B cell (primary cell): Measurements from ENCODE around the gene PKP2. TPM values are rescaled to one million over a fixed set of nuclear protein-coding genes. Genes with fewer than 3 reads are reported as not detected.
A peak's percentile ranks its signal among the peaks of the same experiment; 100 is the strongest.

Source experiments
- ATAC-seq: fragments of 200-7000 bp; cut with Tn5 transposase; one replicate; pipeline ENCODE4 v1.10.0; 2021; ENCODE audit warnings: low read depth, mild to moderate bottlenecking, moderate number of reproducible peaks, moderate library complexity
- CTCF ChIA-PET: fragments of 350-600 bp; sonication (Branson Sonifier 250); formaldehyde crosslinking; loops from one replicate; lab custom pipeline; 2021; ENCODE audit warnings: antibody characterized with exemption, inconsistent platforms; lab: Charles Lee
- POLR2A ChIA-PET: fragments of 350-600 bp; sonication (Branson Sonifier 250); formaldehyde crosslinking; loops from one replicate; lab custom pipeline; 2021; ENCODE audit warnings: antibody characterized with exemption; lab: Charles Lee
- DNase-seq: peaks from one replicate; pipeline ENCODE4 v3.0.0; 2013
- H2AFZ ChIP-seq: 2 replicates; pipeline ENCODE4 v1.6.1; 2012; ENCODE audit warnings: mild to moderate bottlenecking, low read depth, low read length; ENCODE audit not compliant: insufficient read depth, poor library complexity, severe bottlenecking
- H3K27ac ChIP-seq, 2 donors: 1 replicate in 1 of 2; 2 replicates in 1 of 2; pipeline ENCODE4 v1.5.1; 2012 to 2013; ENCODE audit warnings: low read length in 2 of 2, mild to moderate bottlenecking in 2 of 2, moderate library complexity in 1 of 2
- H3K27me3 ChIP-seq, 4 experiments: fragments of 200-600 bp in 1 of 4; sonication (generic) in 1 of 4; replicated peaks in 1 of 4; 1 replicate in 2 of 4; 2 replicates in 2 of 4; pipeline versions ENCODE4 v1.6.1 to v1.7.0; 2013 to 2016; ENCODE audit warnings: low read length in 3 of 4, mild to moderate bottlenecking in 2 of 4, mixed read lengths in 1 of 4, moderate library complexity in 1 of 4; ENCODE audit not compliant: insufficient read depth in 4 of 4, control insufficient read depth in 3 of 4; ENCODE audit errors: control extremely low read depth in 1 of 4
- H3K36me3 ChIP-seq, 2 experiments: replicated peaks in 1 of 2; 1 replicate in 1 of 2; 2 replicates in 1 of 2; pipeline versions ENCODE4 v1.6.1 to v1.7.1; 2013; ENCODE audit warnings: low read length in 1 of 2; ENCODE audit not compliant: insufficient read depth in 2 of 2, control insufficient read depth in 1 of 2; ENCODE audit errors: control extremely low read depth in 1 of 2, extremely low read depth in 1 of 2
- H3K4me1 ChIP-seq, 2 donors: fragments of 200-600 bp in 1 of 2; sonication (generic) in 1 of 2; 1 replicate in 1 of 2; 2 replicates in 1 of 2; pipeline versions ENCODE4 v1.5.1 to v1.6.1; 2013 to 2017; ENCODE audit warnings: low read length in 2 of 2; ENCODE audit not compliant: control insufficient read depth in 2 of 2, insufficient read depth in 2 of 2
- H3K4me2 ChIP-seq: replicated peaks from 2 replicates; pipeline ENCODE3; 2012; ENCODE audit warnings: mild to moderate bottlenecking, low read depth, low read length; ENCODE audit not compliant: poor library complexity, severe bottlenecking
- H3K4me3 ChIP-seq, 5 experiments: fragments of 200-600 bp in 1 of 5; sonication (generic) in 1 of 5; 1 replicate in 3 of 5; 2 replicates in 2 of 5; pipeline versions ENCODE4 v1.5.1 to v1.7.0; 2011 to 2016; ENCODE audit warnings: low read length in 4 of 5, mild to moderate bottlenecking in 4 of 5, low read depth in 2 of 5, control low read depth in 1 of 5, moderate library complexity in 1 of 5; ENCODE audit not compliant: insufficient read depth in 1 of 5; ENCODE audit errors: control extremely low read depth in 1 of 5, extremely low read depth in 1 of 5
- H3K79me2 ChIP-seq: fragments of 200-600 bp; sonication (generic); one replicate; pipeline ENCODE4 v1.6.0; 2016; ENCODE audit warnings: low read length; ENCODE audit not compliant: control insufficient read depth, insufficient read depth
- H3K9ac ChIP-seq: fragments of 200-600 bp; sonication (generic); 2 replicates; pipeline ENCODE4 v1.6.1; 2017; ENCODE audit warnings: mild to moderate bottlenecking, low read length, moderate library complexity
- H3K9me3 ChIP-seq, 3 donors: one replicate each; pipeline versions ENCODE4 v1.6.1 to v1.7.1; 2013; ENCODE audit warnings: low read length in 2 of 3; ENCODE audit not compliant: control insufficient read depth in 2 of 3, insufficient read depth in 1 of 3; ENCODE audit errors: control extremely low read depth in 1 of 3
- H4K20me1 ChIP-seq: 2 replicates; pipeline ENCODE4 v1.6.0; 2012; ENCODE audit warnings: mild to moderate bottlenecking, low read length; ENCODE audit not compliant: insufficient read depth, control insufficient read depth, poor library complexity, severe bottlenecking
- H3K27ac Mint-ChIP-seq: one replicate; pipeline ENCODE4 v1.8.0; 2021; ENCODE audit warnings: mixed read lengths
- H3K27me3 Mint-ChIP-seq: one replicate; pipeline ENCODE4 v1.8.0; 2021; ENCODE audit warnings: mixed read lengths
- H3K4me1 Mint-ChIP-seq: one replicate; pipeline ENCODE4 v1.8.0; 2021; ENCODE audit warnings: mixed read lengths
- H3K4me3 Mint-ChIP-seq: one replicate; pipeline ENCODE4 v1.8.0; 2021; ENCODE audit warnings: mixed read lengths
- H3K9me3 Mint-ChIP-seq: one replicate; pipeline ENCODE4 v1.8.0; 2022; ENCODE audit warnings: mixed read lengths; ENCODE audit not compliant: insufficient read depth
- EZH2 ChIP-seq: IDR thresholded peaks from 2 replicates; pipeline ENCODE4 v1.6.1; 2012; ENCODE audit warnings: borderline replicate concordance, low read depth, mild to moderate bottlenecking, moderate library complexity, low read length; ENCODE audit not compliant: insufficient read depth, poor library complexity, severe bottlenecking
- whole genome bisulfite sequencing: methylation state at CpG from one replicate; pipeline ENCODE4 v1.1.5; 2013; ENCODE audit warnings: missing lambda C conversion rate; ENCODE audit not compliant: insufficient coverage; 5-methylcytosine and 5-hydroxymethylcytosine counted together
- intact Hi-C: fragments of 100-400 bp; cut with micrococcal nuclease; formaldehyde crosslinking; loops from one replicate; pipeline ENCODE4 v1.10.0; 2022
- polyA plus RNA-seq: library from polyadenylated mRNA; depleted of rRNA; stranded (reverse); fragments of >200 nt; gene quantifications from 2 replicates; pipeline ENCODE4 v1.2.3, GENCODE V29; 2012
- total RNA-seq, 2 donors: library from RNA; stranded (reverse); fragments of 120-200 nt in 1 of 2; gene quantifications; 1 replicate in 1 of 2; 2 replicates in 1 of 2; pipeline versions ENCODE4 v1.2.3 to v1.2.4, GENCODE V29; 2013 to 2022
- TF ChIP-seq, protein P1 (sequence below): fragments of 200-600 bp; IDR thresholded peaks from one replicate; pipeline ENCODE4 v1.8.0; 2022; ENCODE audit warnings: antibody characterized with exemption, mild to moderate bottlenecking

Gene PKP2
- total and polyA plus RNA-seq, 2 donors (not counting 1 experiment from before 2014, with no cell fraction given), result not detected

DNA sequence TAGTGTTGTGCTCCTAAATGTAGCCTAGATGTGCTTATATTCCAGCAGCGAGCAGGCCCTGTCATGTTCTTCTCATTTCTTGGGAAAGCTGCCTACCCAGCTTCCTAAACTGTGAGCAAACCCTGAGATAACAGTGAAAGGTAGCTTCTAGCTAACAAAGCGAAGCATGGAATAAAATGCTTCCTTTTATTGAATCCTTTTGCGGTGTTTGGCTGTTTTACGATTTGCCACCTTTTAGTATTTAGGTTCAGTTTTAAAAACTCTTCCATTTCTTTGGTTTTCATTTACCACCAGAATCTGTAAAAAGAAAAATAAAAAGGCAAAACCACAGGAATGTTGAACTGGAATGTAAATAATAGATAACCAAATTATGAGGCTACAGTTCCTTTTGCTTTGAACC, 5.0 kb upstream of the PKP2 start:
- ChIA-PET POLR2A (no interaction called here), CTCF (no interaction called here)
- no peaks in the 10 kb centered on the region for H3K9me3 Mint-ChIP-seq
- WGBS, result 100% methylated on average over 1 of the region's 4 CpGs
- no peak for TF ChIP-seq EZH2
- TF ChIP-seq, protein P1, sequence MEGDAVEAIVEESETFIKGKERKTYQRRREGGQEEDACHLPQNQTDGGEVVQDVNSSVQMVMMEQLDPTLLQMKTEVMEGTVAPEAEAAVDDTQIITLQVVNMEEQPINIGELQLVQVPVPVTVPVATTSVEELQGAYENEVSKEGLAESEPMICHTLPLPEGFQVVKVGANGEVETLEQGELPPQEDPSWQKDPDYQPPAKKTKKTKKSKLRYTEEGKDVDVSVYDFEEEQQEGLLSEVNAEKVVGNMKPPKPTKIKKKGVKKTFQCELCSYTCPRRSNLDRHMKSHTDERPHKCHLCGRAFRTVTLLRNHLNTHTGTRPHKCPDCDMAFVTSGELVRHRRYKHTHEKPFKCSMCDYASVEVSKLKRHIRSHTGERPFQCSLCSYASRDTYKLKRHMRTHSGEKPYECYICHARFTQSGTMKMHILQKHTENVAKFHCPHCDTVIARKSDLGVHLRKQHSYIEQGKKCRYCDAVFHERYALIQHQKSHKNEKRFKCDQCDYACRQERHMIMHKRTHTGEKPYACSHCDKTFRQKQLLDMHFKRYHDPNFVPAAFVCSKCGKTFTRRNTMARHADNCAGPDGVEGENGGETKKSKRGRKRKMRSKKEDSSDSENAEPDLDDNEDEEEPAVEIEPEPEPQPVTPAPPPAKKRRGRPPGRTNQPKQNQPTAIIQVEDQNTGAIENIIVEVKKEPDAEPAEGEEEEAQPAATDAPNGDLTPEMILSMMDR, result no peak
- Histone ChIP-seq H3K36me3 (no peaks in the 10 kb centered on the region), H4K20me1 (no peaks in the 10 kb centered on the region), H3K9me3 (peaks cover 0 to 5% (median 0%) of the 10 kb centered on the region in 3 donors), H3K9ac (no peak overlapping the region), H2AFZ (no peak overlapping the region), H3K27ac (no peak overlapping the region), H3K4me1 (peaks cover 5 to 6% of the 10 kb centered on the region in 2 donors), H3K4me2 (no peak overlapping the region), H3K27me3 (peaks cover 0 to 11% (median 3%) of the 10 kb centered on the region in 4 experiments), H3K79me2 (no peaks in the 10 kb centered on the region), H3K4me3 (no peak overlapping the region)
- no peak overlapping the region for H3K27ac Mint-ChIP-seq
- H3K4me3 Mint-ChIP-seq, result no peak overlapping the region
- peaks cover 40% of the 10 kb centered on the region for H3K27me3 Mint-ChIP-seq
- intact Hi-C loops, result no loop called here
- ATAC-seq (no peak), DNase-seq (no peak)
- peaks cover 4% of the 10 kb centered on the region for H3K4me1 Mint-ChIP-seq

DNA sequence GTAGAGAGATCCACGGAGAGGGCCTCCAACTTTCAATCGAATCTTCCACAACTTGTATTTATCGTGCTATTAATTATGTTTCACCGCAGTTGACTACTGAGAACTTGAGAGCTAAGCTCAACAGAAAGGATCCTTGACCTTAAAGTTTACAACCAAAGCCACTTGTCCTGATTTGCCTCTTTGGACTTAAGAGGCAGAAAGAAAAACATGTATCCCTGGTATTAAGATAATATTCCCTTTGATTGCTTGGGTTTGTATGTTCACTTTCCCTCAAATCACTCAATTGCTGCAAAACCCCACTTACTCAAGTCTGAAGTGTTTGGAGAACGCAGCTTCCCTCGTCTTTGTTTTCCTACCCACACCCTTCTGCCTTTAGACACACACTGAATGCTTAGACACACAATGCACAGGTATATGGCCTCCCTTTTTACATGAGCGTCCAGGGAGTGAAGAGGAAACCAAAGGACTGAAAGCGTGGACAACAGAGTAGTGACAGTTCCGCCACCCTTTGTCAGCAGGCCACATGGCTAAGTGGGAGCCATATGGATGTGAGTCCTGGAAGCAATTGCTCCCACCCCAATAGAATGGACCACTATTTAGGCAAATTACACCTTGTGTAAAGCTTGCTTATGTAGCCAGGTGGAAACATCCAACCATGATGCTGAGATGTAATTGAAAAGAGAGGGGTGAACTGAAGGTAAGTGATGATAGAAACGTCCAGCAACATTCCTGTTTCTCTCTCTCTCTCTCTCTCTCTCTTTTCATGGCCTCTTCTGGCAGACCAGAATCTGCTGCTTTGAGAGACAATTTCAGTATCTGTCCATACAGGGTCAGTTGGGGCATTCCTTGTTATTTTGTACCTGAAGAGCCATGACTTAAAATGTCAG, 1.4 kb upstream of the PKP2 start:
- no peak overlapping the region for H3K27ac Mint-ChIP-seq

More for the DNA sequence above, 1.4 kb upstream of the PKP2 start:
- no peaks in the 10 kb centered on the region for H4K20me1 ChIP-seq
- ChIA-PET POLR2A (no interaction called here), CTCF (no interaction called here)
- no peak overlapping the region for H3K9ac ChIP-seq
- no peak overlapping the region for H3K4me3 ChIP-seq
- intact Hi-C loops, result no loop called here
- H3K36me3 ChIP-seq, result no peaks in the 10 kb centered on the region
- H3K27me3 Mint-ChIP-seq, result peaks cover 53% of the 10 kb centered on the region
- WGBS, result 100% methylated on average over 7 of the region's 10 CpGs
- no peaks in the 10 kb centered on the region for H3K79me2 ChIP-seq
- H3K9me3 ChIP-seq, result peaks cover 0 to 7% (median 0%) of the 10 kb centered on the region in 3 donors
- H3K9me3 Mint-ChIP-seq, result no peaks in the 10 kb centered on the region
- no peak for ATAC-seq
- TF ChIP-seq, protein P1, result no peak
- no peak for TF ChIP-seq EZH2
- H3K27me3 ChIP-seq, result peaks cover 0 to 35% (median 23%) of the 10 kb centered on the region in 4 experiments
- no peak overlapping the region for H3K27ac ChIP-seq
- peaks cover 17 to 18% of the 10 kb centered on the region in 2 donors for H3K4me1 ChIP-seq
- H3K4me3 Mint-ChIP-seq, result peak overlapping the region; percentile 80
- H2AFZ ChIP-seq, result no peak overlapping the region
- peaks cover 14% of the 10 kb centered on the region for H3K4me1 Mint-ChIP-seq
- no peak for DNase-seq
- H3K4me2 ChIP-seq, result no peak overlapping the region
